Measurements from ENCODE around the gene TTLL1. TPM values are rescaled to one million over a fixed set of nuclear protein-coding genes. Genes with fewer than 3 reads are reported as not detected.

Gene TTLL1
- total RNA-seq, 1 experiment from 2014 or later: 7.1 TPM

DNA sequence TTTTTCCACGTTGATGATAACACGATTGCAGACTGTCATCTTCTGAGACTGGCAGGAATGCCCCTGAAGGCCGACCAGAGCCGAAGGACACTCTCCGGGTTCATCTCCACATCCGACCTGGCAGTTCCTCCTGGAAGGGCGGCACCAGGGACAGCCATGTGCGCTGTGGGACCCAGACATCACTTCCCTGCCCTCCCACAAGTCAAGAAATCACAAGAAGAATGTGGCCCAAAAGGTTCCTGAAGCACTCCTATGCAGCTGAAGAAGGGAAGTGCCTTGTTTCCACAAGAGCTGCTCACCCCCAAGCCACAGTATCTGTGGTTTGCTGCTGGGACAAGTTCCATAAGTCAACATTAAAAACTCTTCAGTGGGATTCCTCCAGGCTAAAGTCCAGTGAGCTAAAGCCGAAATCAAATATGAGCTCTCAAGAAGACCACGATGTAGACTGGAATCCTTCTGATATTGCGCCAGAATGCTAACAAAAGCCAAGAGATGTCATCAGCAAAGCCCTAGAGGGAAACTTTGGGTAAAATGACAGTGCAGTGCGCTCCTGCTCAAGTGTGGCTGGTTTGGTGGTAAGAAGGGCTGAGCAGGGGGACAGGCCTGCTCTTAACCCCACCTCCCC lies 95.4 kb downstream of the TTLL1 start:
- DNase-seq (ENCODE audit: low spot score): peak; percentile 56

DNA sequence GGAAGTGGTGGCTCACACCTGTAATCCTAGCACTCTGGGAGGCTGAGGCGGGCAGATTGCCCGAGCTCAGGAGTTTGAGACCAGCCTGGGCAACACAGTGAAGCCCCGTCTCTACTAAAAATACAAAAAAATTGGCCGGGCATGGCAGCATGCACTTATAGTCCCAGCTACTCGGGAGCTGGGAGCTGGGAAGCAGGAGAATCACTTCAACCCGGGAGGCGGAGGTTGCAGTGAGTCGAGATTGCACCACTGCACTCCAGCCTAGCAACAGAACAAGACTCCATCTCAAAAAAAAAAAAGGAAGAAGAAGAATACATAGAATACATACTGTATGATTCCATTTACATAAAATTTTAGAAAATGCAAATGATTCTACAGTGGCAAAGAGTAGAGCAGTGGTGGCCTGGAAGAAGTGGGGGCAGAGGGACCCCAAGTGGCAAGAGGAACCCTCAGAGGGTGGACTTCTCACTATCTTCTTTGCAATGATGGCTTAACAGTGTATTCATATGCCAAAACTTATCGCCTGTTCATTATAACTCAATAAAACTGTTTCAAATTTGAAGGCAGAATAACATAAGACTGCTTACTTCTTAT lies 96.2 kb downstream of the TTLL1 start:
- DNase-seq (ENCODE audit: low spot score): no peak

DNA sequence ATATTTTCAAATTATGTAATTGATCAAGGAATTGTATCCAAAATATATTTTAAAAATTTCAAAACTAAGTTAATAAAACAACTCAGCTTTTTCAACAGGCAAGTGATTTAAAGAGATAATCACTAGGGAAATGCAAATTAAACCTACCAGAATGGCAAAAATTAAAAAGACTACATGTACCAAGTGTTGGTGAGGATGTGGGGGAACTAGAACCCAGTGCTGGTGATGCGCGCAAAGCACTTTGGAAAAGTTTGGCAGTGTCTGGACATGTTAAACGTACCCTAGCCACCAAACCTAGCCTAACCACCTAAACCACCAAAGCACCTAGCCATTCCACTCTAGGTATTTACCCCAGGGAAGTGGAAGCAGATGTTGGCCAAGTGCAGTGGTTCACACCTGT lies 97.1 kb downstream of the TTLL1 start:
- no peak for DNase-seq (ENCODE audit: low spot score)

DNA sequence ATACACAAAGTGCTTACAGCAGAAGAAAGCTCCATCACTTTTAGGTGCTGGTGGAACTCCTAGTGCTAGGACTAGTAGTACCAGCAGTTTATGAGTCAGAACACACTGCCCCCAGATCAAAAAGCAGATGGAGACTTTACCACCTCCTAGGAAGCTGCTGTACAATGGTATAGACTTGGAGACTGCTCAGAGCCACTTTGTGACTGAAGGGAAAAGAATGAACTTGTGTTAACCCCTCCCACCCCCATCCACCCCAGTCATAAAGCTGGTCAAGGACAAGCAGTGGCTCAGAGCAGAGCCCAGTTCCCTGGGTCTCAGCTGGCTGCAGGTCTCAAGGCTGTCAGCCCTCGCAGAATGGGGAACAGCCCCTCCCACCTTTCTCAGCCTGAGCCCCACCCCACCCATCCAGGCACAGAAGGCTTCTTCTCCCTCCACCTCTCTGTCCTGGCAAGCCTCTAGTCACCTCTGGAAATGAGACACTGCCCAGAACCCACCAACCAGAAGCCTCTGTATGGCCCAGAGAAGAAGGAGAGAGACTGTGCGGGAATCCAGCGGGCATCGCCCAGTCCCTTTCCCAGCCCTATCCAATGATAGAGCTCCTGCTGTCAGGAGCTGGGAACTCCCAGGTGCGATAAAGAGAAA lies 98.1 kb downstream of the TTLL1 start:
- peak; percentile 40 for DNase-seq (ENCODE audit: low spot score)

DNA sequence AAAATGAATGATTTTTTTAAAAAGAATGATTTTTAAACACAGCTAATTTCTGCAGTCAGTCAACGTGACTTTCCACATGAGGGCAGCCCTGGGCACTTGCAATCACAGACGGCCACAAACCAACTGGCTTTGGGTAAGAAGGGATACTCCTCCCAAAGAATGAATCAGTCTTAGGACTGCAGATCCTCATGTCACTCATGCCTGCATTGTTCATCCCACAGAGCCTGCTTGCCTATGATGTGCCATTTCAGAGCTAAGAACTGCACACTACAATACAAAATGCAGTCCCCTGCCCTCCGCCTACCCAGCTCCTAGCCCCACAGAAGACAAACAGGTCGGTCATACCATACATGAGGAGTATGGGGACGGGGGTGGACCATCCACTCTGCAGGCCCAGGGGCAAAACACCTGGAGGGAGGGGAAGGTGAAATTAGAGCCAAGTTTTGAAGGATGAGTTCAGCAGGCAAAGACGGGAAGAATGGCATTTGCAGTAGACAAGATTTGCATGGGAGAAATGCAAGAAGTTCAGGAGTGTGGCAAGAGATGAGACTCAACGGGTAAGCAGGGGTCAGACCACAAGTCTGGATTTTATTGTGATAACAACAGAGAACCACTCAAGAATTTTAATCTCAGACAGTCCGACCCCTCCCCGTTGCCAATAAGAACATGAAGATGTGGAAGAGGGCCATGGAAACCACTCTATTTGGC lies 98.9 kb downstream of the TTLL1 start:
- peak; percentile 84 for DNase-seq (ENCODE audit: low spot score)

Other genes starting within 250 kb of the TTLL1 start
- 39.8 and 46.0 TPM in 2 replicates for gene ARFGAP3, start 232.1 kb downstream of the TTLL1 start, total RNA-seq (2014; rRNA removed; shearing (Covaris generic))
- gene PACSIN2, start 74.2 kb downstream of the TTLL1 start, total RNA-seq (2014; rRNA removed; shearing (Covaris generic)): 52.4 and 56.9 TPM in 2 replicates
- gene BIK, start 21.4 kb upstream of the TTLL1 start, total RNA-seq (2014; rRNA removed; shearing (Covaris generic)): 0.45 TPM in 1 of 2 replicates, not detected in the other
- gene MCAT, start 54.0 kb upstream of the TTLL1 start, total RNA-seq (2014; rRNA removed; shearing (Covaris generic)): 14.6 and 16.5 TPM in 2 replicates
- gene TSPO, start 62.2 kb upstream of the TTLL1 start, total RNA-seq (2014; rRNA removed; shearing (Covaris generic)): 187 and 269 TPM in 2 replicates
- gene TTLL12, start 97.7 kb upstream of the TTLL1 start, total RNA-seq (2014; rRNA removed; shearing (Covaris generic)): 35.2 and 48.3 TPM in 2 replicates

Data from H4 (cell line).